COR-L47 (cell line): ENCODE results near the gene BUD13.

Source experiments
- DNase-seq: peaks from one replicate; lab custom pipeline; 2025; lab: John Stamatoyannopoulos, UW

The BUD13 gene

DNA sequence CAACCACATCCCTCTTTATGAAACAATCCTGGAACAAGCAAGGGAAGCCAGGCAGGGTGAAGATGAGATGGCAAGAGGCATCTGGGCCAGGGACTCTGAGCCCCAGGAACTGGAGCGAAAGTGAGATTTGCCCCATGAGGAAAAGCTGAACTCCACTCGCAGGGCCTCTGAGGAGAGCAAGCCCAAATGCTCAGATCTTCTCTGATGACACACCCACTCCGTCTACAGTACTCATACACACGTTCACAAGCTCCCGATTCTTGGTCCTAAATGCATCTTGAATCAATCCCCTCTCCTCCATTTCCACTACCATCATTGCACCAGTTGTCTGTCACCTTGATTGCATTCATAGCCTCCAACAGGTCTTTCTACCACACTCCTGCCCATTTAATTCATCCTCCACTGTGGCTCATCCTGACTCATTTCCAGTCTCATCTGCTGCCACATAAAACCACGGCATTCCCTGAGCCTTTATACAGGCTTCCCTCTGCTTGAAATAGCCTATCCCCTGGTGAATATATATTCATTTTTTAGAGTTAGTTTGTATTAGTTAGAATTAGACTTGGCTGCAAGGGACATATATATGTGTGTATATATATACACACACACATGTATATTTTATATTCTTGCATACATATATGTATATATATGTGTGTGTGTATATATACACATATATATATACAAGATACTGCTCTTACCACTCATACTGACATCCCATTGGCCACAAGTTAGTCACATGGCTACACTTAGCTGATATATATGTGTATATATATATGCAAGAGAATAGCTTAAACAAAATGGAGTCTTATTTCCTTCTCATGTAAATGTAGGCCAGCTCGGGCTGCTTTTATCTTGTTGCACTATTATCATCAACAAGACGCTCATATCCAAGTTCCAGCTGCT lies 20.3 kb upstream of the BUD13 start:
- DNase-seq: no peak

DNA sequence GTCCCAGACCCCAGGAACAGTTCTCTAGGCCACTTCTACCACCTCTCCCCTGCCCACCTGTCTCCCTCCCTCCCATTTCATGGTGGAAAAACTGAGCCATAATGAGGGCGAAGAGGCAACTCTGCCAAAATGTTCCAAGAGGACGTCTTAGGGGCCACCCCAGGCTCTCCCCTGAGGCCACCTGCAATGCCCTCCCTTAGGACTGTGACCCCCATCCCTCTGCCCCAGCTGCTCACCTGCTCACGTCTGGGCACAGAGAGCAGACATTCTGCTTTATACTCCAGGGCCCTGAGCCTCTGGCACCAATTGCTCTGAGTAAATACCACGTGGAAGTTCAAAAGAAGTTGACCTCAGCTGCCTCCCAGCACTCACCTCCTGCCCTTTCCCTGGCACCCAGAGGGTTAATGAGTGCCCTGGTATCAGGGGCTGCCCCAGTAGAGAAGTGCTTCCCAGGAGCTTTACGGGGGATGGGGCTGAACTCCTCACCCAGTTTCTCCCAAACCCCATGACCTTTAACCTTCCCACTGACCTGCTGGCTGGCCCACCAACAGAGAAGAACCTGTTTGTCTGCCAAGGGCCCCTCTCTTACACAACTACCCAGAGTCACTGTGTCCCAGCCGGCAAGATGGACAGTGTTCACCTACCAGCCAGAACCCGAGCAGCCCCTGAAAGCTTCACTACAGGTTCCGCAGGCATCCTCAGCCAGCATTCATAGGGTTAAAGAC lies 19.5 kb upstream of the BUD13 start:
- no peak for DNase-seq

DNA sequence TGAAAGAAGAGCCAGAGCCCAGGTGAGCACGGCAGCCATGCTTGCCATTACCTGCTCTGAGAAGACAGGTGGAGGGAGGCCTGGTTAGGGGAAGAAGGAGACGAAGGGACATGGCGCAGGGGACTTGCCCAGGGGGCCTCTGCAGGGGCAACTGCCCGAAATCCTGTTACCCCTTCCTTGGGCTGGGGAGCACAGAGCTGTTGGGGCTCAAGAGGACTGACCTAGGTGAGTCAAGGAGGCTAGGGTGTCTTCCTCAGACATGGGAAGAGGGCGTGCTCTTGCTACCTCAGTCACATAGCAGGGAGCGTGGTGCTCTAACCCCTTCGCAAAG lies 19.0 kb upstream of the BUD13 start, which contains the start of gene APOA5:
APOA5 (minus strand) TSS at position 67 of the 331 bp plus-strand sequence; CDS start at position 48, 19 bp downstream.
- DNase-seq: no peak

DNA sequence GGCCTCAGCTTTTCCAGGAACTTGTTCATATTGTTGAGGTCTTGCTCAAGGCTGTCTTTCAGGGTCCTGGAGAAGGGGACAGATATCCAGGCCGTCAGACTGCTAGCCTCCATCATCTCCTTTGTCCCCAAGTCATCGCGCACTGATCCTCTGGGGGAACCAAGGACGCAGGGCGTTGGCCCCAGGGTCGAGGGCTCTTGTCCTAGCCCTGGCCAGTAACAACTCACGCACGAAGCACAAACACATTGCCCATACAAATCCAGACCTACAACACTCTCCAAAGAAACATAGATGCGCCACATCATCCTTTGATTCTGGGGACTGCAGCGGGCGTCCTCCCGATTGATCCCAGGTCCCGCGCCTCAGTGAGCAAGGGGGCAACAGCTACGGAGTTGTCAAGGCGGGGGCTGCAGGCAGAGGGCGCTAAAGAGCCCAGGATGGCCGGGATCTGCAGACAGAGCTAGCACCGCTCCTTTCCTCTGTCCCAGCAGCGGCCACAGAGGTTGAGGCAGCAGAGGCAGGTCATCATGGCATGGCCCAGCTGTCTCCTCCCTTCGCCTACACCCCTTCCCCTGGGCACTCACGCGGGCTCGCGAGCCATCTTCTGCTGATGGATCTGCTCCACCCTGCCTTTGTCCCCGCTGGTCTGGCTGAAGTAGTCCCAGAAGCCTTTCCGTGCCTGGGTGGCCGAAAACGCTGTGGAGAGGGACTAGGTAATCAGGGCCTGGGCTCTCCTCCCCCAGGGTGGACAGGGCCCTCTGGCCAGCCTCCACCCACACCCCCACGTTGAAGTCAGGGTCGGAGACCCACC lies 18.4 kb upstream of the BUD13 start:
- DNase-seq: peak; percentile 41

DNA sequence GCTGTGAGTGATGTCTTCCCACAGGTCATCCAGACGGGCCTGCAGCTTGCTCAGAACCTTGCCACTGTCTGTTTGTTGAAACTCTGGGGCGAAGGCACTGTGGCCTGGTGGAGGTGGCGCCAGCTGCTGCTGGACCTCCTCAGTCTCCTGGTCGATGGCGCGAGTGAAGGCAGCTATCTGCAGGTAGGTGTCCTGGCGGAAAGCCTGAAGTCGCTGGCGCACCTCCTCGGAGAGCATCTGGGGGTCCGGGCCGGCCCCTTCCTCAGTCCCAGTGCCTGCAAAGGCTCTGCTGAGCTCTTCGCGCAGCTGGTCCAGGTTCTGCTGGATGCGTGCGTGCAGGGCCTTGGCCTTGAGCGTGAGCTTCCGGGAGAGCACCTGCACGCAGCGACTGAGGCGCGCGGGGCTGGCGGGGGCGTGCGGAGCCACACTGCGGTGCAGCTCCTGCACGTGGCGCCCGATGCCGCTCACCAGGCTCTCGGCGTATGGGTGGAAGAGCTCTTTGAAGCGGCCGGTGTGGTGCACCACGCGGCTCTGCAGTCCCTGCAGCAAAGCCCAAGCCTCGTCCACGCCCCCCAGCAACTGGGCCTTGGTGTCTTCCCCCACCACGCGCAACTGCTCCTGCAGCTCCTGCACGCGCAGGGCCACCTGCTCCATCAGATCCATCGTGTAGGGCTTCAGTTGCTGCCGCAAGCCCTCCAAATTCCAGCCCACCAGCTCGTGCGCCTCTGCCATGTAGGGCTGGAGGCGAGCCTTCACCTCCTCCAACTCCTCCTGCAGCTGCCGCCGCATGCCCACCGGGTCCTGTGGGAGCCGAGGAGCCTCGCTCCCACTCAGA lies 17.6 kb upstream of the BUD13 start:
- DNase-seq: no peak

DNA sequence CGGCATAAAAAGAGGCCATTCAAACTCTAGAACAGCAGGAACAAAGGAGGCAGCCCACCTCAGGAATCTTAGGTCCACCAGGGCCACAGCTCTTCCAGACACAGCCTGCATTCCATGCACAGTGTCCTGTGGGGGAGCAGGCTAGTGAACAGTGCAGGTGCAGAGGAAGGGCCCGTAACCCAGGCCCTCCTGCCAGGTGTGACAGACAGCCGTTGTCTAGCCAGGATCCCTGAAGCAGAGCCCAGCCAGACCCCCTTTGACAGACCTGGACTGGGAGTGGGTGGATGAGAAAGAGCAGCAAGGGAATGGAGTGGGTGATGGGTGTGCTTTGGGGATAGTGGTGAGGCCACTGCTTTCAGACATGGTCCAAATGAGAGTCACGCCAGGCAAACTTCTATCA lies 16.2 kb upstream of the BUD13 start:
- DNase-seq: no peak

DNA sequence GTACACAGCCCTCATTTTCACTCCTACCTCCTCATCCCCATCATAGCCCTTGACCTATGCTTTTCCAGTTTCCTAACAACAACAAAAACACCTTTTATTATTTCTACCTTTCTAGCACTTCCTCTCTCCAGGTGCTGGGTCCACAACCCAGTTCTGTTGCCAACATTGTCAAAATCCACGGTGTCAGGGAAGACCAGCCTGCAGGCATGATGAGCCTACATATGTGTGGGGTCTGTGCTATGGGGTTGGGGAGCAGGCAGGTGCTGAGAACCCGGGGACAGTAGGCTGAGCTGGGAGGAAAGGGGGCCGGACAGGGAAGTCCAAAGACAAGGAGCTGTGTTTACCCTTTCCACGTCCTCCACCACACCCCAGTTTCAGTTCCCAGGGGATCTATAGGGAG lies 15.7 kb upstream of the BUD13 start:
- no peak for DNase-seq

DNA sequence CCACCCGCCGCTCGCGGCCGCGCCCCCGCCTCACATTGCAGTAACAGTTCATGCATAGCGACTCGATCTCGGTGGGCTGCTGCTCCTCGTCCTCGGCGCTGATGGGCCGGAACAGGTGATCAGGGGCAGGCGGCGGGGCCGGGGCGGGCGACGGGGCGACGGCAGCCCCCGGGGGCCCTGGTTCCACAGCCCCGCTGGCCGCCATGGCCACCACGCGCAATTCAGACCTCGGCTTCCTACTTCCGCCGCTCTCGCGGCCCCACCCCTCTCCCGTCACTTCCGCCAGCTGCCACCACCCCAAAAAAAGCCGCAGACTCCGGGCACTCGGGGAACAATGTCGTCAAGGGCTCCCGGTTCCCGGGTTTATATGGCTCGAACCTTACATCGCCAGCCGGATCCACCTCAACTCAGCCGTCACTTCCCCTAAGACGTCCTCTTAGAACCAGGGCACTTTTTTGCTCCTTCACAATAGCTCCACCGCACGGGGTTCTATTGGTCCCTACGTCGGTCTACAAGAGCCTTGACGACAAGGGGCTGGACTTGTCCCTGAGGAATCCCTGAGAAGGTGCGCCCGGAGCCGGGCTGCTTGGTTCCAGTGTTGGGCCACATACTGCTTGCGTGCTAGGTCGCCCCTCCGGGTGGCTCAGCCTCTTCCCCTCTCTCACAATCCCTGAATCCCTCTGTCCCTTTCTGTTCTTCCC lies 15.1 kb upstream of the BUD13 start, which contains the start of gene ZPR1:
ZPR1 (minus strand) TSS at position 238 of the 701 bp plus-strand sequence; CDS start at position 205, 33 bp downstream.
- peak; percentile 60 for DNase-seq

DNA sequence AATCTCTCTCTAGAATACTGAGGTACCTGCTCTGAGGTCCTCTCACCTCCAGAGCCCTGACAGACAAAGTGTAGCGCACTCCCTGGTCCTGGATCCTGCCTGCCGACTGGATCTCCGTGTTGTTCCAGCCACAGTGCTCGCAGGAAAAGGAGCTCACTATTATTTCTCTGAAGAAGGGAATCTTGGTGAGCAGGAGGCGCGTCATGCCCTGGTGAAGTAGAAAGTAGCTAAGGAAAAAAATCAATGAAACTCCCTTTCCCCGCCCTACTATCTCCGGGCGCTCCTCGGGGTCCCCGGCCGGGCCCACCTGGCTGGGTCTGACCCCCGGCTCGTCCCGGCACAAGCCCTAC lies 14.6 kb upstream of the BUD13 start:
- DNase-seq: no peak

DNA sequence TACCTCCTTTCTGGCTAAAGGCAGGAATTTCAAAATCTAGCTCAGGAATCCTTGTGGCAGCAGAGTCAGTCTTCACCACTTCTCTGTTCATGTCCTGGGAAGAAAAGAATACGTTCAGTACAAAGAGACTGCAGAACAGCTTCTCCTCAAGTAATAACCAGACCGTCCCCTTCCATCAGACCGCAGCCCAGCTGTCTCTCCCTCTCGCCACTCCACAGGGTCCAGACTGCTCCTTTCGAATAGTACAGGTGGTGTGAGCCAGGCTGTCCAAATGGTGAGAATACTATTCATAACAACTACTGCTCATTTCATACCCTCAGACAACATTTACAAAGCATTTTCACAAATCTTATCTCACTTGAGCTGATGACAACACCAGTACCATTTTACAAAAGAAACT lies 14.2 kb upstream of the BUD13 start:
- DNase-seq: no peak

DNA sequence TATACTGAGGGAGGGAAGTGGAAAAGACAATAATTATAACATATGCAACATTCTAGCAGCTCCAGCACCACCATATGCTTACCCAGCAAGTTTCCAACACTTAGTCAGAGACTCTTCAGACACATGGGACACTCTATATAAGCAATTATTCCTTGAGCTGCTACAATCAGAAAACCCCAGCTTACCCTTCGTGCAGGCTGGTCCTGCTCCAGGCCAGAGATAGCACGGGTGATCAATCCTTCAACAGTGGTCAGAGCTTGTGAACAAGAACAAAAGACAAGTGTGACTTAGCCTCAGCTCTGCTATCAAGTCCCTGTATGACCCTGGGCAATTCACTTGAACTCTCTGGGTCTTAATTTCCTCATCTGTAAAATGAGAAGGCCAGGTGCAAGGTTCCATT lies 13.5 kb upstream of the BUD13 start:
- DNase-seq: no peak

DNA sequence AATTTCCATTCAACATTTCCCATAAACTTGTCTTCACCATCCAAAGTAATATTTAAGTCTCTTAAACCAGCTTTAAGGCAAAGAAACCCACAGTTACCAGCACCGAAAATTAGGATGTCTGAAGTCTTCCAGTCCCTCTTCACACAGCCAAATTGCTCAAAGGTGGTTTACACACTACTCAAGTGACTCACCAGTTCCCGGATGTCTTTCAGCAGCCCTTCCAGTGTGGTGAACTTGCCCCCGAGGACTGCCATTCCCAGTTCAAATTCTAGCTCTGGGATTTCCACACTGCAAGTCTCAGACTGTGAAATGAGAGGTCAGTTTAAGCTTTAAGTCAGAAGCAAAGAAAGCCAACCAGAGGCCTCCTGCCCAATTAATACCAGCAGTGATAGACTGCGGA lies 9.9 kb upstream of the BUD13 start:
- DNase-seq: no peak

DNA sequence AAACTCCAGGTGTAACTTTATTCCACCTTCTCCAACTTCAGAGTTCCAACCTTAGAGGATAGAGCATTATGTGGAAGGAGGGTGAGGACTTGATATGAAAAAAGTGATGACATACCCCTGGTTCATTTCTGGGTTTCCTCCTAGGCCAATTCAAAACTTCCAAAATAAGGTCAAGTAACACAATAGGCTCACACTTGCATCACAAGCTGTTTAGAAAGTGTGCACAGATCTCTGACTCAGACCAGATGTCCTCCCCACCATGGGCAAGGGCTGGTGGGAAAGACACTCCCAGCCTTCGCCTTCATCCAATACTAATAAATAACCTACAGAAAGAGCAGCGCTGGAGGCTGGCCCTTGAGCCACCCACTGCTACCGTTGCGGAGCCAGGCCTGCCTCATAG lies 5.8 kb upstream of the BUD13 start:
- DNase-seq: no peak

DNA sequence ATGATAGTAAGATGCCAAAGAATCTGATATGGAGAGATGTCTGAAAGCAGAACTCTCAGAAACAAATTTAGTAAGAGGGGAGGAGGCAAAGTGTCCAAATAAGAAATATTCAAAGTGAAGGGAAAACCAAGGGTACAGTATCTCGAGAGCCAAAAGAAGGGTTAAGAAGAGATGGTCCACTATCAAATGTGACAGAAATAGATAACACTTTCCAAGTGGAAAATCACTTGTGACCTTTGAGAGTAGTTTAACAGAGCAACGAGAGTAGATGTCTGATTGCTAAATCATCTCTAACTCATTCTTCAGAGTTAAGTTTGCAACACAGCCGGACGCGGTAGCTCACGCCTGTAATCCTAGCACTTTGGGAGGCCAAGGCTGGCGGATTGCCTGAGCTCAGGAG lies 4.3 kb upstream of the BUD13 start:
- no peak for DNase-seq

DNA sequence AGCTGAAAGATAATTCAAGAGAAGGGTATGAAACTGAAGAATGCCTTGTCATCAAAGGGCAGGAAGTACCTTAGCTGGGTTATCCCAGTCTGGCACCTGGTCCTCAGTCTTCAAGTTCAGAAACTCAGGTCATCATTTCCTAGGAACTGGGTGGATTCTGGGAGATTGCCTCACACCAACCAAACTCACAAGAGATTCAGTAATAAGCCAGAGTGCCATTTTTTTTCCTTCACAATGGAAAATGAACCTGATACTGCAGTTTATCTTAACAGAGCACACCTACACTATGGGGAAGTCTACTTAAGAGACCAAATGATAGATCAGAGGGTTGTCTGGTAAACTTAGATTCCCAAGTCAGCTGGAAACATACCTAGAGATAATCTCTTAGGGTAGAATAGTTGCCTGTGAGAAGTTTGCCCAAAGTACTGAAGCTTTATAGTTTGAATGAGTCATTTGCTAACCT lies 3.8 kb upstream of the BUD13 start:
- no peak for DNase-seq

DNA sequence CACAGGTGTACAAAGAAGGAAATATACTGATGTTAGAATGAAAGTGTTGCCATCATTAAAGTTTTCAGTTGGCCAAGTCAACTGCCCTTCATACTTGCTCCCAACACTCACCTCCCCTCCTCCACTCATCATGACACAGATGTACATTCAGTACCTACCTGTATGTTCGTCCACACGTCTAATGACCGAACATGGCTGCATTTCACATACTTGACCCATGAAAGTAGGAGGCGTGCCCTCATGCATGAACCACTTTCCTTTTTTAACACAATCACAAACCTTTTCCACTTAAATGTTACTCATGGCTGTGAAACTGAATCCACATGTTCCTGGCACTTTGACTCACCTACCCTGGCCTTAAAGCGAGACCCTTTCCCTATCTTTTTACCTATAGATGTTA lies 3.2 kb upstream of the BUD13 start:
- DNase-seq: no peak

DNA sequence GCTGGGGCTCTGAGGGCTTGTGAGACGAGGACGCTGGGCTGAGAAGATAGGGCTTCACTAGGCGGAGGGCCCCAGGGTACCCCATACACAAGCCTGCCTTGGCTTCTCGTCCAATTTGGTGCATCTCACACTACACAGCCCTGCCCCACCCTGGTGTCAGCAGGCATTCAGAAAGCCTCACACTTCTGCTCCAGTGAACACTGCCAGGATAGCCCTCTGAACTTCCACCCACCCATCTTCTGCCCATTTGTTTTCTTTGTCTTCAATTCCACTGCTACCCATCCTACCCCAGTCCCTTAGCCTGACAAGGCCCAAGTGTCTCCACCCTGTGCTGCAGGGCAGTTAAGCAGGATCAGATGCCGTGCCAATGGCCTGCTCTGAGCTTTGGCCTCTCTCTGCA lies 1.9 kb upstream of the BUD13 start:
- no peak for DNase-seq

DNA sequence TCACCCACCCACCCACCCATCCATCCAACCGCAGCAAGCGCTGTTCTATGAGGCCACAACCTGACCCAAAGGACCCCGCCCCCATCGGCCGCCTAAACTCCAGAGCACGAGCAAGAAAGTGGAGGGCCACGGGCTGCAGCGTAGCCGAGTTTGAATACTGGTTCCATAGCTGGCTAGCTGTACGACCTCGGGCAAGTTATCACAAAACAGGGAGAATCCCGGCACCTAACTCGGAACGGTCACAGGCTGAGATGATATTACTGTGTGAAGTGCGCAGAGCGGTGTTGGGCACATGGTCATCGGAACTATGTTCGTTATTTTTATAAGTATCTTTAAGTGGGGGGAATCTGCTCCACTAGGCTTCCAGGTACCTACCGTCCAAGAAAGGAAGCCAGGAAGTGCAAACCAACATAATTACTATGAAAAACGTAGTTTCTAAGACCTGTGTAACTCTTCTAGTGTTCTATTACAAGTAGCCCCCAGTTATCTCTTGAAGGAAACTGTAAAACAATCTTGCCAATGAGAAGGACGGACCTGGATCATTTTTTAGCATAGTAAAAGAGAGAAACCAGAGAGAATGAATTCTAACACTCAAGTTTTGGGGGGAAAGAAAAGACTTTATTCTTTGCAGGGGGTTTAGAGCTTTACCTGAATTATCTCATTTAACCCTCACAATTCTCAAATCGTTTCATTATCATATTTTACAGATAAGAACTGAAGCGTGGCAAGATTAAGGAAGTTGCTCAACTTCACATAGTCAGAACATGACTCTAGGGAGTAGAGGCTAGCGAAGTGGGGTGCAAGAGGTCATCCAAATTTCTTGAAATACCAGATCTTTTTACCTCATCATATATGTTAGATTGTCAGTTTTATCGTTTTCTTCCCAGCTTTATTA lies 663 bp upstream of the BUD13 start:
- DNase-seq: no peak

DNA sequence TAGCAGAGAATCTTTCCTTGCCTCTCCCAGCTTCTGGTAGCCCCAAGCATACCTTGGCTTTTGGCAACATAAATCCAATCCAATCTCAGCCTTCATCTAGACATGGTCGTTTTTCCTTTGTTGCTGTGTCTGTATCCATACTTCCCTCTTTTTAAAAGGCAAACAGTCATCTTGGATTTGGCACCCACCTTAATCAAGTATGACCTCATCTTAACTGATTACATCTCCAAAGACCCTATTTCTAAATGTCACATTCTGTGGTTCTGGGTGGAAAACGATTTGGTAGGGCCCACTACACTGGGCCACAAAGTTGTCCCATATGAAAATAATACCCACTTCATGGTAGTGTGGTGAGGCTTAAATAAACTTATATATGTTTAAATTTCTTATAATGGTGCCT lies 852 bp downstream of the BUD13 start:
- no peak for DNase-seq

DNA sequence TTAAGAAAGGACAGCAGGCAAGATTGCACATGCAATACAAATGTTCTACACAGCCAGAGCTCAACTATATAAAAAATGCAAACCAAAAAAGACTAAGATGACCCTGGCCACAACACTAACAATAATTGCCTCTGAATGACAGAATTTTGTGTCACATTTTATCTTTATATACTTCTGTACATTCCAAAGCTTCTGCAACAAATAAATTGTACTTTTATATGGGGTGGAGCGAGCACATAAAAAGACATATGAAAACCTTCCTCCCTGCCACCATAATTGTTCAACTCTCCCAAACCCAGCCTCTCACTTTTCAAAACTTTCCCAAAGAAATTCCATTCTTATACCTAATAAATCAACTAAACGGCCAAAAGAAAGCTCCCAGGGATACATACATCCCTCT lies 10.7 kb downstream of the BUD13 start:
- DNase-seq: no peak
